Activated CD8-positive, alpha-beta memory T cell treated with anti-CD3 and anti-CD28 coated beads for 36 hours (primary cell): Measurements from ENCODE around the gene GLI1. TPM values are rescaled to one million over a fixed set of nuclear protein-coding genes. Genes with fewer than 3 reads are reported as not detected.
"Not testable (repeated sequence)": the region's sequence is repeated elsewhere in the genome, so short reads cannot be mapped to it uniquely, and the experiment has no call there.

Experiments used
- CTCF ChIA-PET: fragments of 350-600 bp; sonication (Branson Sonifier 250); formaldehyde crosslinking; loops from one replicate; lab custom pipeline; 2021; ENCODE audit warnings: antibody characterized with exemption; lab: Charles Lee
- POLR2A ChIA-PET: fragments of 350-600 bp; sonication (Branson Sonifier 250); formaldehyde crosslinking; loops from one replicate; lab custom pipeline; 2021; ENCODE audit warnings: antibody characterized with exemption; lab: Charles Lee
- total RNA-seq, 2 experiments: library from RNA; stranded (reverse); gene quantifications; one replicate each; pipeline ENCODE4 v1.2.3, GENCODE V29; 2021

GLI1 gene
- total RNA-seq, 2 experiments from 2014 or later: 0.46 to 0.50 TPM

- ChIA-PET POLR2A (interaction anchor here (0.5 to 2.4 kb wide), 7 partner anchors 8 to 896 kb away, joined by 3 to 8 read pairs (median 3); partner anchors contain the start of gene DDIT3), CTCF (interaction anchor here (1.1 to 8.5 kb wide), 6 partner anchors 9 to 264 kb away, joined by 3 to 120 read pairs (median 6); partner anchors contain the start of genes DDIT3 and GLI1)
Observed at GRCh38 chr12:57477710-57478681, 18.4 kb downstream of the GLI1 start.

GRCh38 chr12:57479043-57479375 is 19.4 kb downstream of the GLI1 start:
- ChIA-PET POLR2A (interaction anchor here (0.8 kb wide), 1 partner anchor 42 kb away, joined by 3 read pairs; the partner anchor contains the start of gene DDIT3), CTCF (interaction anchor here (1.2 to 8.5 kb wide), 2 partner anchors 18 to 104 kb away, joined by 5 to 120 read pairs; partner anchors contain the start of gene GLI1)

- CTCF ChIA-PET: interaction anchor here (1.2 to 8.5 kb wide), 4 partner anchors 9 to 104 kb away, joined by 3 to 120 read pairs (median 6); partner anchors contain the start of gene GLI1
- POLR2A ChIA-PET: interaction anchor here (1.2 kb wide), 1 partner anchor 40 kb away, joined by 10 read pairs; the partner anchor contains the start of gene DDIT3
Observed at GRCh38 chr12:57479376-57480115, 20.0 kb downstream of the GLI1 start, which contains the start of gene ARHGAP9. ARHGAP9 (minus strand) TSS chr12:57479866; CDS start chr12:57479406, 460 bp downstream.

- CTCF ChIA-PET: interaction anchor here (1.1 to 8.5 kb wide), 2 partner anchors 21 to 29 kb away, joined by 3 to 120 read pairs; partner anchors contain the start of gene GLI1
Observed at GRCh38 chr12:57481671-57482070, 22.1 kb downstream of the GLI1 start.

GRCh38 chr12:57483466-57483865 is 23.9 kb downstream of the GLI1 start:
- CTCF ChIA-PET: no interaction called here
- POLR2A ChIA-PET: no interaction called here

More at GRCh38 chr12:57481671-57482070, 22.1 kb downstream of the GLI1 start:
- POLR2A ChIA-PET: no interaction called here

- POLR2A ChIA-PET: interaction anchor here (1.7 kb wide), 1 partner anchor 9 kb away, joined by 5 read pairs; no protein-coding TSS in a partner anchor
- CTCF ChIA-PET: interaction anchor here (1.0 to 1.3 kb wide), 2 partner anchors 9 to 27 kb away, joined by 3 read pairs; partner anchors contain the start of gene GLI1
Observed at GRCh38 chr12:57485695-57486094, 26.1 kb downstream of the GLI1 start.

GRCh38 chr12:57487055-57487596 is 27.5 kb downstream of the GLI1 start:
- CTCF ChIA-PET: interaction anchor here (0.8 to 1.6 kb wide), 4 partner anchors 10 to 52 kb away, joined by 3 to 6 read pairs (median 4); partner anchors contain the start of genes DDIT3 and INHBC
- POLR2A ChIA-PET: interaction anchor here (0.6 to 1.7 kb wide), 2 partner anchors 10 to 11 kb away, joined by 4 to 5 read pairs; no protein-coding TSS in a partner anchor

- CTCF ChIA-PET: interaction anchor here (0.8 to 1.6 kb wide), 6 partner anchors 8 to 53 kb away, joined by 3 to 5 read pairs (median 4); partner anchors contain the start of genes ARHGAP9, DDIT3 and INHBC
- POLR2A ChIA-PET: interaction anchor here (1.6 kb wide), 1 partner anchor 32 kb away, joined by 7 read pairs; the partner anchor contains the start of gene DDIT3
Observed at GRCh38 chr12:57487597-57488401, 28.2 kb downstream of the GLI1 start, which contains the start of gene MARS1. MARS1 (plus strand) TSS chr12:57488068; CDS start chr12:57488091, 23 bp downstream.

- ChIA-PET POLR2A (interaction anchor here (0.7 to 1.8 kb wide), 3 partner anchors 14 to 35 kb away, joined by 4 to 9 read pairs (median 7); partner anchors contain the start of gene DDIT3), CTCF (interaction anchor here (1.0 to 1.6 kb wide), 5 partner anchors 8 to 31 kb away, joined by 3 to 4 read pairs (median 3); partner anchors contain the start of genes ARHGAP9 and DDIT3)
Observed at GRCh38 chr12:57488402-57489156, 29.0 kb downstream of the GLI1 start.

GRCh38 chr12:57489157-57489641 is 29.6 kb downstream of the GLI1 start:
- ChIA-PET CTCF (interaction anchor here (1.0 to 1.4 kb wide), 4 partner anchors 9 to 29 kb away, joined by 3 to 4 read pairs (median 3); partner anchors contain the start of gene ARHGAP9), POLR2A (interaction anchor here (0.7 to 1.8 kb wide), 3 partner anchors 13 to 35 kb away, joined by 4 to 9 read pairs (median 7); partner anchors contain the start of gene DDIT3)

- CTCF ChIA-PET: no interaction called here
Observed at GRCh38 chr12:57490126-57490525, 30.5 kb downstream of the GLI1 start.

GRCh38 chr12:57491393-57492280 is 32.1 kb downstream of the GLI1 start:
- CTCF ChIA-PET: interaction anchor here (0.7 to 1.5 kb wide), 2 partner anchors 29 to 111 kb away, joined by 3 read pairs; no protein-coding TSS in a partner anchor

More at GRCh38 chr12:57490126-57490525, 30.5 kb downstream of the GLI1 start:
- POLR2A ChIA-PET: interaction anchor here (0.9 to 1.8 kb wide), 2 partner anchors 12 to 29 kb away, joined by 3 to 9 read pairs; no protein-coding TSS in a partner anchor

GRCh38 chr12:57495051-57495701 is 35.6 kb downstream of the GLI1 start:
- POLR2A ChIA-PET, CTCF ChIA-PET: not testable (repeated sequence)

More at GRCh38 chr12:57491393-57492280, 32.1 kb downstream of the GLI1 start:
- POLR2A ChIA-PET: interaction anchor here (1.0 kb wide), 1 partner anchor 31 kb away, joined by 3 read pairs; the partner anchor contains the start of gene MBD6

- ChIA-PET CTCF (interaction anchor here (0.7 to 1.4 kb wide), 3 partner anchors 22 to 255 kb away, joined by 3 read pairs; no protein-coding TSS in a partner anchor), POLR2A (interaction anchor here (0.5 kb wide), 1 partner anchor 17 kb away, joined by 3 read pairs; no protein-coding TSS in a partner anchor)
Observed at GRCh38 chr12:57496822-57497221, 37.2 kb downstream of the GLI1 start.
